CD4-positive, alpha-beta T cell (primary cell): ENCODE data around the gene CNR1. TPM values are rescaled to one million over a fixed set of nuclear protein-coding genes. Genes with fewer than 3 reads are reported as not detected.

Experiments
- ATAC-seq: fragments of 200-7000 bp; cut with Tn5 transposase; one replicate; pipeline ENCODE4 v1.10.0; 2022; ENCODE audit warnings: mild to moderate bottlenecking; ENCODE audit not compliant: poor library complexity
- CTCF ChIA-PET: fragments of 350-600 bp; sonication (Branson Sonifier 250); formaldehyde crosslinking; loops from one replicate; lab custom pipeline; 2021; ENCODE audit warnings: antibody characterized with exemption, inconsistent platforms; lab: Charles Lee
- POLR2A ChIA-PET: fragments of 350-600 bp; sonication (Branson Sonifier 250); formaldehyde crosslinking; loops from one replicate; lab custom pipeline; 2021; ENCODE audit warnings: antibody characterized with exemption, inconsistent platforms; lab: Charles Lee
- DNase-seq, 14 experiments: peaks; one replicate each; pipeline ENCODE4 v3.0.0-alpha.2; 2013 to 2020; ENCODE audit warnings: mixed read lengths in 2 of 14
- H3K27ac ChIP-seq, 2 donors: one replicate each; pipeline versions ENCODE4 v1.5.1 to v1.7.0; 2013; ENCODE audit warnings: low read length in 2 of 2, low read depth in 1 of 2, mild to moderate bottlenecking in 1 of 2
- H3K27me3 ChIP-seq, 2 experiments: 1 replicate in 1 of 2; 2 replicates in 1 of 2; pipeline versions ENCODE4 v1.6.1 to v1.7.0; 2013; ENCODE audit warnings: low read length in 2 of 2, control low read depth in 1 of 2, mild to moderate bottlenecking in 1 of 2, moderate library complexity in 1 of 2; ENCODE audit not compliant: insufficient read depth in 2 of 2, control insufficient read depth in 1 of 2
- H3K36me3 ChIP-seq: one replicate; pipeline ENCODE4 v1.6.1; 2013; ENCODE audit warnings: low read length, control low read depth; ENCODE audit not compliant: insufficient read depth
- H3K4me1 ChIP-seq: one replicate; pipeline ENCODE4 v1.6.1; 2013; ENCODE audit warnings: low read length, control low read depth; ENCODE audit not compliant: insufficient read depth
- H3K4me3 ChIP-seq: one replicate; pipeline ENCODE4 v1.5.1; 2013; ENCODE audit warnings: mild to moderate bottlenecking, low read length, moderate library complexity
- H3K9me3 ChIP-seq, 2 experiments: 1 replicate in 1 of 2; 2 replicates in 1 of 2; pipeline versions ENCODE4 v1.6.1 to v1.7.0; 2013; ENCODE audit warnings: low read length in 2 of 2, mild to moderate bottlenecking in 2 of 2, control low read depth in 1 of 2, moderate library complexity in 1 of 2; ENCODE audit not compliant: control insufficient read depth in 1 of 2, insufficient read depth in 1 of 2
- H3K27ac Mint-ChIP-seq: one replicate; pipeline ENCODE4 v1.8.0; 2020; ENCODE audit warnings: mixed read lengths
- H3K27me3 Mint-ChIP-seq: one replicate; pipeline ENCODE4 v1.8.0; 2021; ENCODE audit warnings: mixed read lengths
- H3K36me3 Mint-ChIP-seq: one replicate; pipeline ENCODE4 v1.8.0; 2021; ENCODE audit warnings: low read depth, mixed read lengths
- H3K4me1 Mint-ChIP-seq: one replicate; pipeline ENCODE4 v1.8.0; 2021; ENCODE audit warnings: low read depth, mixed read lengths
- H3K4me3 Mint-ChIP-seq: one replicate; pipeline ENCODE4 v1.8.0; 2020; ENCODE audit warnings: mild to moderate bottlenecking, mixed read lengths
- H3K9me3 Mint-ChIP-seq: one replicate; pipeline ENCODE4 v1.8.0; 2020; ENCODE audit warnings: mixed read lengths
- CTCF ChIP-seq: fragments of 200-600 bp; IDR thresholded peaks from one replicate; pipeline ENCODE4 v1.8.0; 2022; ENCODE audit warnings: antibody characterized with exemption, mild to moderate bottlenecking
- intact Hi-C, 2 experiments: fragments of 100-400 bp; cut with DNase I in 1 of 2; cut with micrococcal nuclease in 1 of 2; formaldehyde crosslinking; loops; one replicate each; pipeline versions ENCODE4 v1.15.1 to v1.9.0; 2023 to 2025; cut with DNase I, micrococcal nuclease
- total RNA-seq, 174 experiments: library from RNA in 2 of 174; stranded (reverse) in 2 of 174; gene quantifications; one replicate each; pipeline ENCODE4 v1.2.3 and lab custom pipeline; 2021 to 2026

CNR1 gene
- total RNA-seq, 2 experiments from 2014 or later, result not detected

- Mint-ChIP-seq H3K27me3 (peaks cover 54% of the 10 kb centered on the region), H3K36me3 (no peaks in the 10 kb centered on the region), H3K4me3 (no peak overlapping the region), H3K4me1 (no peaks in the 10 kb centered on the region), H3K27ac (no peak overlapping the region), H3K9me3 (peaks cover 4% of the 10 kb centered on the region)
- H3K36me3 ChIP-seq, result no peaks in the 10 kb centered on the region
- no peak overlapping the region for H3K27ac ChIP-seq
- CTCF ChIA-PET, result no interaction called here
- no peak for TF ChIP-seq CTCF
- ATAC-seq (no peak), DNase-seq (no peak)
- peaks cover 0 to 8% of the 10 kb centered on the region in 2 experiments for H3K27me3 ChIP-seq
- no peak overlapping the region for H3K4me3 ChIP-seq
- H3K9me3 ChIP-seq, result peaks cover 0 to 3% of the 10 kb centered on the region in 2 experiments
- intact Hi-C loops, result no loop called here
- POLR2A ChIA-PET, result no interaction called here
- H3K4me1 ChIP-seq, result no peaks in the 10 kb centered on the region
Measured at GRCh38 chr6:88183471-88183870, 17.3 kb upstream of the CNR1 start.

GRCh38 chr6:88179692-88180091, 13.5 kb upstream of the CNR1 start:
- no peaks in the 10 kb centered on the region for H3K4me1 Mint-ChIP-seq
- ChIA-PET CTCF (no interaction called here), POLR2A (no interaction called here)
- no peak overlapping the region for H3K27ac ChIP-seq
- TF ChIP-seq CTCF, result no peak
- H3K9me3 Mint-ChIP-seq, result peaks cover 4% of the 10 kb centered on the region
- no peak for ATAC-seq
- no peak overlapping the region for H3K4me3 ChIP-seq
- no peaks in the 10 kb centered on the region for H3K36me3 Mint-ChIP-seq
- H3K4me3 Mint-ChIP-seq, result no peak overlapping the region
- no peak overlapping the region for H3K27ac Mint-ChIP-seq
- H3K4me1 ChIP-seq, result no peaks in the 10 kb centered on the region
- no peak for DNase-seq
- intact Hi-C loops, result no loop called here
- peaks cover 68% of the 10 kb centered on the region for H3K27me3 Mint-ChIP-seq
- H3K36me3 ChIP-seq, result no peaks in the 10 kb centered on the region
- H3K9me3 ChIP-seq, result peaks cover 0 to 3% of the 10 kb centered on the region in 2 experiments
- peaks cover 0 to 11% of the 10 kb centered on the region in 2 experiments for H3K27me3 ChIP-seq

- Histone ChIP-seq H3K27ac (no peak overlapping the region), H3K4me3 (no peak overlapping the region), H3K27me3 (peaks cover 0 to 19% of the 10 kb centered on the region in 2 experiments), H3K36me3 (no peaks in the 10 kb centered on the region), H3K9me3 (peaks cover 0 to 3% of the 10 kb centered on the region in 2 experiments), H3K4me1 (no peaks in the 10 kb centered on the region)
- intact Hi-C loops, result no loop called here
- DNase-seq, result no peak
- Mint-ChIP-seq H3K4me1 (no peaks in the 10 kb centered on the region), H3K36me3 (no peaks in the 10 kb centered on the region), H3K27ac (no peak overlapping the region), H3K4me3 (no peak overlapping the region), H3K27me3 (peaks cover 75% of the 10 kb centered on the region), H3K9me3 (peaks cover 4% of the 10 kb centered on the region)
- no peak for ATAC-seq
- CTCF ChIA-PET, result no interaction called here
- POLR2A ChIA-PET, result no interaction called here
- no peak for TF ChIP-seq CTCF
Measured at GRCh38 chr6:88177961-88178464, 11.9 kb upstream of the CNR1 start.
